ENCODE measurements around the gene TSPAN15. TPM values are rescaled to one million over a fixed set of nuclear protein-coding genes. Genes with fewer than 3 reads are reported as not detected.

The TSPAN15 gene
- total RNA-seq, 1 experiment from 2014 or later: 212 TPM

DNA sequence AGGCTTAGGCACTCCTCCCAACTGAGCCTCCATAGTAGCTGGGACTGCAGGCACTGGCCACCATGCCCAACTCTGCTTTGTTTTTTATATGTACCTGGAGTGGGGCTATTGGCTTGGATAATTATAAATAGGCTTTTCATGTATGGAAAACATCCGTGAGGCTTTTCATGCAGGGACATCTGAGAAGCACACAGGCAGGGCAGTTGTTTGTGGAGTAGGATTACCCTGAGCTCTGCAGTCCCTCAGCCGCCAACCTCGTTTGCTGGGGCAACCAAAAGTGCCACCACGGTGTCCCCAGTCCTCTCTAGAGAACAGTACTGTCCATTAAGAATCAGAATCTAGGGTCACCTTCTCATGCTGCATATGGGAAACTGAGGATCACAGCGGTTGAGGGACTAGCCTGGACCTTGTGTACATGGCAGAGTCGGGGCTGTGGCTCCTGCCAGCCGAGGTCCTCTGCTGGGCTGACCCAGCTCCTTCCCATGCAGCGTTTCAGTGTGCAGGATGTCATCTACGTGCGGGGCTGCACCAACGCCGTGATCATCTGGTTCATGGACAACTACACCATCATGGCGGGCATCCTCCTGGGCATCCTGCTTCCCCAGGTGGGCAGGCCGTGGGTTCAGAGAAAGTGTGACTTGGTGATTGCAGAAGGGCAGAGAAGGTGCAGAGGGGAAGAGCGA is 54.5 kb downstream of the TSPAN15 start:
- intact Hi-C loops (cut with micrococcal nuclease): loop anchor here (5.0 kb wide), 2 partner anchors 38 to 268 kb away; no protein-coding TSS in a partner anchor
- DNase-seq (no peak), ATAC-seq (no peak)
- Histone ChIP-seq H3K4me1 (ENCODE audit: insufficient read depth, low read length) (peaks cover 19% of the 10 kb centered on the region), H3K4me2 (ENCODE audit: low read length) (no peak overlapping the region), H3K27ac (ENCODE audit: low read length) (no peak overlapping the region), H3K9me2 (replicated peaks; ENCODE audit: low read length) (no peaks in the 10 kb centered on the region), H4K20me1 (ENCODE audit: low read length) (no peaks in the 10 kb centered on the region), H3K9ac (ENCODE audit: low read length) (no peak overlapping the region), H3K4me3 (ENCODE audit: low read length) (no peak overlapping the region), H3K36me3 (ENCODE audit: low read depth, low read length) (peaks cover 35% of the 10 kb centered on the region; the same call in 1 of the 2 replicates), H3K79me2 (ENCODE audit: low read length) (no peaks in the 10 kb centered on the region), H3K27me3 (ENCODE audit: low read length) (no peaks in the 10 kb centered on the region), H2AFZ (ENCODE audit: low read length) (no peak overlapping the region), H3K9me3 (ENCODE audit: low read length) (no peaks in the 10 kb centered on the region), H3F3A (ENCODE audit: low read length, unreplicated experiment) (peaks cover 4% of the 10 kb centered on the region)
- TF ChIP-seq EZH2 (IDR thresholded peaks at IDR 0.05; ENCODE audit: low read length, unreplicated experiment) (no peak), EZH2phosphoT487 (IDR thresholded peaks at IDR 0.05; ENCODE audit: borderline replicate concordance, low read length) (no peak), CTCF (conservative IDR thresholded peaks at IDR 0.05; ENCODE audit: low read depth, low read length) (no peak)
- CTCF ChIA-PET: interaction anchor here (1.4 kb wide), 1 partner anchor 97 kb away, joined by 8 read pairs; no protein-coding TSS in a partner anchor
- POLR2A ChIA-PET (ENCODE audit: unreplicated experiment): interaction anchor here (0.6 kb wide), 1 partner anchor 504 kb away, joined by 4 read pairs; no protein-coding TSS in a partner anchor
- no TSS peak for BruUV-seq (replicated peaks)

GRCh38 chr10:69506487-69506833 is 55.2 kb downstream of the TSPAN15 start:
- Histone ChIP-seq H3F3A (ENCODE audit: low read length, unreplicated experiment) (peaks cover 4% of the 10 kb centered on the region), H3K79me2 (ENCODE audit: low read length) (no peaks in the 10 kb centered on the region), H3K9ac (ENCODE audit: low read length) (no peak overlapping the region), H3K4me2 (ENCODE audit: low read length) (peak overlapping the region; percentile 76; the same call in 1 of the 2 replicates), H4K20me1 (ENCODE audit: low read length) (no peaks in the 10 kb centered on the region), H3K4me1 (ENCODE audit: insufficient read depth, low read length) (peaks cover 19% of the 10 kb centered on the region), H3K9me3 (ENCODE audit: low read length) (no peaks in the 10 kb centered on the region), H3K9me2 (replicated peaks; ENCODE audit: low read length) (no peaks in the 10 kb centered on the region), H2AFZ (ENCODE audit: low read length) (no peak overlapping the region), H3K27me3 (ENCODE audit: low read length) (no peaks in the 10 kb centered on the region), H3K36me3 (ENCODE audit: low read depth, low read length) (peaks cover 29% of the 10 kb centered on the region; the same call in 1 of the 2 replicates), H3K27ac (ENCODE audit: low read length) (peak overlapping the region; percentile 78), H3K4me3 (ENCODE audit: low read length) (no peak overlapping the region)
- ATAC-seq (no peak), DNase-seq (no peak)
- CTCF ChIA-PET: interaction anchor here (0.6 to 1.4 kb wide), 2 partner anchors 76 to 98 kb away, joined by 4 to 8 read pairs; no protein-coding TSS in a partner anchor
- no peak for TF ChIP-seq EZH2phosphoT487 (IDR thresholded peaks at IDR 0.05; ENCODE audit: borderline replicate concordance, low read length)
- TF ChIP-seq EZH2 (IDR thresholded peaks at IDR 0.05; ENCODE audit: low read length, unreplicated experiment): no peak
- no peak for TF ChIP-seq CTCF (conservative IDR thresholded peaks at IDR 0.05; ENCODE audit: low read depth, low read length)
- no TSS peak for BruUV-seq (replicated peaks)
- intact Hi-C loops (cut with micrococcal nuclease): loop anchor here (5.0 kb wide), 2 partner anchors 39 to 269 kb away; no protein-coding TSS in a partner anchor
- POLR2A ChIA-PET (ENCODE audit: unreplicated experiment): interaction anchor here (0.6 kb wide), 1 partner anchor 320 kb away, joined by 3 read pairs; no protein-coding TSS in a partner anchor

All from PC-3 (cell line).